HepG2 (cell line): ENCODE measurements around the gene PNKD. TPM values are rescaled to one million over a fixed set of nuclear protein-coding genes. Genes with fewer than 3 reads are reported as not detected.

Experiments
- CHD4 ChIP-seq: fragments of 200-600 bp; sonication (generic); IDR thresholded peaks from 2 replicates; pipeline ENCODE4 v1.7.0; 2017; ENCODE audit warnings: mild to moderate bottlenecking, low read length, borderline replicate concordance
- FOXA1 ChIP-seq, 2 experiments: fragments of 450-650 bp in 1 of 2; sonication (generic) in 1 of 2; formaldehyde crosslinking in 1 of 2; IDR thresholded peaks; 2 replicates each; pipeline versions ENCODE4 v1.4.0 to v1.6.1; 2016 to 2020; ENCODE audit warnings: missing genetic modification reagents in 1 of 2
- FUBP1 ChIP-seq: sonication (generic); formaldehyde crosslinking; IDR thresholded peaks from 2 replicates; pipeline ENCODE4 v1.5.1; 2020; ENCODE audit warnings: missing genetic modification reagents, mild to moderate bottlenecking, borderline replicate concordance
- MAZ ChIP-seq, 2 experiments: sonication (generic) in 1 of 2; formaldehyde crosslinking in 1 of 2; IDR thresholded peaks; 2 replicates each; pipeline versions ENCODE4 v1.5.0 to v1.6.1; 2012 to 2020; ENCODE audit warnings: low read depth in 2 of 2, mild to moderate bottlenecking in 2 of 2, borderline replicate concordance in 1 of 2, improper control_type of control experiment in 1 of 2, low read length in 1 of 2, missing genetic modification reagents in 1 of 2, moderate library complexity in 1 of 2
- MXI1 ChIP-seq: IDR thresholded peaks from 3 replicates; pipeline ENCODE4 v1.6.1; 2012; ENCODE audit warnings: low read depth, low read length, inconsistent platforms, borderline replicate concordance
- TCF7 ChIP-seq: sonication (generic); IDR thresholded peaks from 2 replicates; pipeline ENCODE4 v1.6.1; 2016; ENCODE audit warnings: antibody characterized with exemption, low read depth
- THYN1 ChIP-seq: sonication (generic); formaldehyde crosslinking; IDR thresholded peaks from 2 replicates; pipeline ENCODE4 v1.8.1; 2023; ENCODE audit warnings: low read depth, mild to moderate bottlenecking, moderate library complexity, missing genetic modification reagents, borderline replicate concordance
- U2AF1 ChIP-seq: fragments of 200-400 bp; formaldehyde crosslinking; optimal IDR thresholded peaks from 2 replicates; pipeline ENCODE3; 2017; ENCODE audit warnings: mild to moderate bottlenecking, low read depth, low read length
- YEATS2 ChIP-seq: sonication (generic); formaldehyde crosslinking; IDR thresholded peaks from 2 replicates; pipeline ENCODE4 v1.4.0; 2020; ENCODE audit warnings: missing genetic modification reagents, borderline replicate concordance
- ZBTB21 ChIP-seq: sonication (generic); formaldehyde crosslinking; IDR thresholded peaks from 2 replicates; pipeline ENCODE4 v1.4.0; 2020; ENCODE audit warnings: missing genetic modification reagents
- ZBTB44 ChIP-seq: sonication (generic); formaldehyde crosslinking; IDR thresholded peaks from 2 replicates; pipeline ENCODE4 v1.4.0; 2020; ENCODE audit warnings: missing genetic modification reagents
- ZBTB8A ChIP-seq: sonication (generic); formaldehyde crosslinking; IDR thresholded peaks from 2 replicates; pipeline ENCODE4 v1.4.0; 2020; ENCODE audit warnings: mild to moderate bottlenecking, low read depth, missing genetic modification reagents, borderline replicate concordance
- ZNF264 ChIP-seq: sonication (generic); formaldehyde crosslinking; IDR thresholded peaks from 2 replicates; pipeline ENCODE4 v1.4.0; 2020; ENCODE audit warnings: missing genetic modification reagents
- ZNF850 ChIP-seq: sonication (generic); formaldehyde crosslinking; conservative IDR thresholded peaks from 2 replicates; pipeline ENCODE4 v1.9.0; 2021; ENCODE audit warnings: mild to moderate bottlenecking, missing genetic modification reagents
- polyA plus RNA-seq, 8 experiments: library from polyadenylated mRNA; depleted of rRNA in 3 of 8; stranded (reverse) in 7 of 8; unstranded in 1 of 8; fragments of >200 nt; fragmentation: Illumina TruSeq in 4 of 8; extraction: Trizol in 4 of 8; gene quantifications; 2 replicates each; pipeline versions ENCODE4 v1.2.1 to v1.2.3, GENCODE V29; 2011 to 2016; ENCODE audit warnings: low read depth in 4 of 8, missing spikeins in 1 of 8, mixed read lengths in 1 of 8; ENCODE audit not compliant: insufficient read depth in 1 of 8
- total RNA-seq, 5 experiments: library from RNA; depleted of rRNA; stranded (reverse); fragments of >200 nt; fragmentation: Illumina TruSeq; extraction: Trizol; gene quantifications; 2 replicates each; pipeline ENCODE4 v1.2.3, GENCODE V29; 2016; ENCODE audit warnings: low read depth in 1 of 5
- TF ChIP-seq, protein P1 (sequence below): sonication (generic); formaldehyde crosslinking; IDR thresholded peaks from 2 replicates; pipeline ENCODE4 v1.4.0; 2020; ENCODE audit warnings: low read depth, mild to moderate bottlenecking, missing genetic modification reagents
- TF ChIP-seq, protein P2 (sequence below): sonication (generic); formaldehyde crosslinking; IDR thresholded peaks from 2 replicates; pipeline ENCODE4 v1.8.0; 2022; ENCODE audit warnings: missing genetic modification reagents, mild to moderate bottlenecking, borderline replicate concordance
- TF ChIP-seq, protein P3 (sequence below): sonication (generic); formaldehyde crosslinking; IDR thresholded peaks from 2 replicates; pipeline ENCODE4 v1.5.0; 2020; ENCODE audit warnings: missing genetic modification reagents, mild to moderate bottlenecking, borderline replicate concordance
- TF ChIP-seq, protein P4 (sequence below): sonication (generic); formaldehyde crosslinking; IDR thresholded peaks from 2 replicates; pipeline ENCODE4 v1.4.0; 2020; ENCODE audit warnings: missing genetic modification reagents

PNKD gene
- total and polyA plus RNA-seq, 2 of the 13 experiments (the other 11 are each of a cell fraction or from before 2014, with no cell fraction given) = 55.9 to 80.4 TPM

- TF ChIP-seq, protein P1, sequence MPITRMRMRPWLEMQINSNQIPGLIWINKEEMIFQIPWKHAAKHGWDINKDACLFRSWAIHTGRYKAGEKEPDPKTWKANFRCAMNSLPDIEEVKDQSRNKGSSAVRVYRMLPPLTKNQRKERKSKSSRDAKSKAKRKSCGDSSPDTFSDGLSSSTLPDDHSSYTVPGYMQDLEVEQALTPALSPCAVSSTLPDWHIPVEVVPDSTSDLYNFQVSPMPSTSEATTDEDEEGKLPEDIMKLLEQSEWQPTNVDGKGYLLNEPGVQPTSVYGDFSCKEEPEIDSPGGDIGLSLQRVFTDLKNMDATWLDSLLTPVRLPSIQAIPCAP (CRISPR knock-in tag) = no peak
- TF ChIP-seq ZBTB21 (CRISPR knock-in tag) (no peak), FOXA1 (IDR thresholded peaks at IDR 0.05) (no peak), FOXA1 (CRISPR knock-in tag; IDR thresholded peaks at IDR 0.05) (no peak), CHD4 (no peak), MAZ (IDR thresholded peaks at IDR 0.05; ENCODE audit: borderline replicate concordance, low read depth, low read length) (peak; percentile 87), MAZ (CRISPR knock-in tag; IDR thresholded peaks at IDR 0.05; ENCODE audit: low read depth) (peak; percentile 97), YEATS2 (CRISPR knock-in tag) (peak; percentile 72; the same call in 1 of the 2 replicates), ZBTB44 (peak; percentile 42; the same call in 1 of the 2 replicates), ZNF264 (CRISPR knock-in tag) (0 out of 2 replicates have a peak, but pooled peaks have one; percentile 30), U2AF1 (no peak), MXI1 (peak; percentile 85; the same call in 2 of the 3 replicates), ZBTB8A (no peak), ZNF850 (CRISPR knock-in tag) (no peak), THYN1 (CRISPR knock-in tag) (no peak), FUBP1 (CRISPR knock-in tag) (no peak), TCF7 (no peak)
- TF ChIP-seq, protein P2, sequence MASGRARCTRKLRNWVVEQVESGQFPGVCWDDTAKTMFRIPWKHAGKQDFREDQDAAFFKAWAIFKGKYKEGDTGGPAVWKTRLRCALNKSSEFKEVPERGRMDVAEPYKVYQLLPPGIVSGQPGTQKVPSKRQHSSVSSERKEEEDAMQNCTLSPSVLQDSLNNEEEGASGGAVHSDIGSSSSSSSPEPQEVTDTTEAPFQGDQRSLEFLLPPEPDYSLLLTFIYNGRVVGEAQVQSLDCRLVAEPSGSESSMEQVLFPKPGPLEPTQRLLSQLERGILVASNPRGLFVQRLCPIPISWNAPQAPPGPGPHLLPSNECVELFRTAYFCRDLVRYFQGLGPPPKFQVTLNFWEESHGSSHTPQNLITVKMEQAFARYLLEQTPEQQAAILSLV (CRISPR knock-in tag) = peak; percentile 20; the same call in 1 of the 2 replicates
- TF ChIP-seq, protein P3, sequence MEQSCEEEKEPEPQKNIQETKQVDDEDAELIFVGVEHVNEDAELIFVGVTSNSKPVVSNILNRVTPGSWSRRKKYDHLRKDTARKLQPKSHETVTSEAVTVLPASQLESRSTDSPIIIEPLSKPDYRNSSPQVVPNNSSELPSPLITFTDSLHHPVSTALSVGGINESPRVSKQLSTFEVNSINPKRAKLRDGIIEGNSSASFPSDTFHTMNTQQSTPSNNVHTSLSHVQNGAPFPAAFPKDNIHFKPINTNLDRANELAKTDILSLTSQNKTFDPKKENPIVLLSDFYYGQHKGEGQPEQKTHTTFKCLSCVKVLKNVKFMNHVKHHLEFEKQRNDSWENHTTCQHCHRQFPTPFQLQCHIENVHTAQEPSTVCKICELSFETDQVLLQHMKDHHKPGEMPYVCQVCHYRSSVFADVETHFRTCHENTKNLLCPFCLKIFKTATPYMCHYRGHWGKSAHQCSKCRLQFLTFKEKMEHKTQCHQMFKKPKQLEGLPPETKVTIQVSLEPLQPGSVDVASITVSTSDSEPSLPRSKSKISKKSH (CRISPR knock-in tag) = no peak
- TF ChIP-seq, protein P4, sequence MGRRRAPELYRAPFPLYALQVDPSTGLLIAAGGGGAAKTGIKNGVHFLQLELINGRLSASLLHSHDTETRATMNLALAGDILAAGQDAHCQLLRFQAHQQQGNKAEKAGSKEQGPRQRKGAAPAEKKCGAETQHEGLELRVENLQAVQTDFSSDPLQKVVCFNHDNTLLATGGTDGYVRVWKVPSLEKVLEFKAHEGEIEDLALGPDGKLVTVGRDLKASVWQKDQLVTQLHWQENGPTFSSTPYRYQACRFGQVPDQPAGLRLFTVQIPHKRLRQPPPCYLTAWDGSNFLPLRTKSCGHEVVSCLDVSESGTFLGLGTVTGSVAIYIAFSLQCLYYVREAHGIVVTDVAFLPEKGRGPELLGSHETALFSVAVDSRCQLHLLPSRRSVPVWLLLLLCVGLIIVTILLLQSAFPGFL (CRISPR knock-in tag) = no peak
These were observed 22.0 kb downstream of the PNKD start, which contains the start of gene TMBIM1 (continued) for GRCh38 chr2:218292048-218293014.
